ENCODE data around the gene ATAD1. TPM values are rescaled to one million over a fixed set of nuclear protein-coding genes. Genes with fewer than 3 reads are reported as not detected.
"Not testable (repeated sequence)": the region's sequence is repeated elsewhere in the genome, so short reads cannot be mapped to it uniquely, and the experiment has no call there.

Gene ATAD1
- total RNA-seq, 1 donor from 2014 or later, result 25.1 TPM

DNA sequence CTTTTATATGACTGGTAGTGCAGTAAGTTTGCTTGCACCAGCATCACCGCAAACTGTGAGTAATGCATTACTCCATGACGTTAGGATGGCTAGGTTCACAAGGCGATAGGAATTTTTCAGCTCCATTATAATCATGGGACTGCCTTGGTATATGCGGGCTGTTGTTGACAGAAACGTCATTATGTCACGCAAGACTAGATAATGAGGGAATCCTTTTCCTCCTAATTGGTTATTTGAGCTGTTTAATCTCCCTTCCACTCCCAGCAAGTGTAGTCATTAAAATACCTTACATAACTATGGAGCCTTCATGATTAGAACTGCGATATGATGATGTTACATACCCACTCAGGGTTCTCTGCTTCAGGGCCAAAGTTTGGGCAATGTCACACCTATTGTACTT is 28.0 kb upstream of the ATAD1 start:
- no peak for DNase-seq (ENCODE audit: low read depth, low spot score)

DNA sequence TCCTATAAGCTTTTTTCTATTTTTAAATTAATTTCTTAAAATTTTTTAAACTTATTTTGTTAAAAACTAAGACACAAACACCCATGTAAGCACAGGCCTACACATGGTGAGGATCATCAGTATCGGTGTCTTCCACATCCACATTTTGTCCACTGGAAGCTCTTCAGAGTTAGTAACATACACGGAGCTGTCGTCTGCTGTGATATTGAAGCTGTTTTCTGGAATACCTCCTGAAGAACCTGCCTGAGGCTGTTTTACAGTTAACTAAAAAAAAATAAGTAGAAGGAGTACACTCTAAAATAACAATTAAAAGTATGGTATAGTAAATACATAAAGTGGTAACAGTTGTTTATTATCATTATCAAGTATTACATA is 27.6 kb upstream of the ATAD1 start:
- no peak for DNase-seq (ENCODE audit: low read depth, low spot score)

DNA sequence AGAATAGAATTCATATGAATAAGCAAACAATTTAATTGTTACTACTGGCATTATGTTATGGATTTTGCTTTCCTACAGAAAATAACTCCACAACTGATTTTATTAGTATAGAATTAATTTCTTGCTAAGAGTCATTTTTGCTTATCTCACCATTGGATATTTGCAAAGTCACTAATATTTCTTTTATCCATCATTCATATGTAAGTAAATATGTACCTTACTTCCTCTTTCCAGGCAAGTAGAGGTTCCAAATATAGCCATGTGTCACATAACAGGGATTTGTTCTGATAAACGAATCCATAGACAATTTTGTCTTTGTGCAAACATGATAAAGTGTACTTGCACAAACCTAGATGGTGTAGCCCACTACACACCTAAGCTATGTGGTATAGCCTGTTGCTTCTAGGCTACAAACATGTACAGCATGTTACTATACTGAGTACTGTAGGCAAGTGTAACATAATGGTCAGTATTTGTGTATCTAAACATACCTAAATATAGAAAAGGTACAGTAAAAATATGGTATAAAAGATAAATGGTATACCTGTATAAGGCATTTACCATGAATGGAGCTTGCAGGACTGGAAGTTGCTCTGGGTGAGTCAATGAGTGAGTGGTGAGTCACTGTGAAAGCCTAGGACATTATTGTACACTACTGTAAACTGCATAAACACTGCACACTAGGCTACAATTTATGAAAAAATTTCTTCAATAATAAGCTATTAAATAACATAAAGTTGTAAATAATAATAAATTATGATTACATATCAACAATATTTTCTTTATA is 27.0 kb upstream of the ATAD1 start:
- no peak for DNase-seq (ENCODE audit: low read depth, low spot score)

DNA sequence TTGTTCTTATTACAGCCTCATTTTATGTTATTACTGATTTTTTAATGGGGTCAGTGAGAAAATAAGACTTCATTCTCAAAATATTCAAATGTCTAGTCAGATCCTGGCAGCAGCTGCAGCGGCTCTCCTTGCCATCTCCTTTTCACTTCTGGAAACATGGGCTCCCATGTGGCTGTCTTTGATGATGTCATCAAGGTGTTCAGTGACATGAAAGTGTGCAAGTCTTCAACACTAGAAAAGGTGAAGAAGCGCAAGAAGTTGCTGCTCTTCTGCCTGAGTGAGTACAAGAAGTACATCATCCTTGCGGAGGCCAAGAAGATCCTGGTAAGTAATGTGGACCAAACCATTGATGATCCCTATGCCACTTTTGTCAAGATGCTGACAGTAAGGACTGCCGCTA is 25.7 kb upstream of the ATAD1 start:
- DNase-seq (ENCODE audit: low read depth, low spot score), result no peak

DNA sequence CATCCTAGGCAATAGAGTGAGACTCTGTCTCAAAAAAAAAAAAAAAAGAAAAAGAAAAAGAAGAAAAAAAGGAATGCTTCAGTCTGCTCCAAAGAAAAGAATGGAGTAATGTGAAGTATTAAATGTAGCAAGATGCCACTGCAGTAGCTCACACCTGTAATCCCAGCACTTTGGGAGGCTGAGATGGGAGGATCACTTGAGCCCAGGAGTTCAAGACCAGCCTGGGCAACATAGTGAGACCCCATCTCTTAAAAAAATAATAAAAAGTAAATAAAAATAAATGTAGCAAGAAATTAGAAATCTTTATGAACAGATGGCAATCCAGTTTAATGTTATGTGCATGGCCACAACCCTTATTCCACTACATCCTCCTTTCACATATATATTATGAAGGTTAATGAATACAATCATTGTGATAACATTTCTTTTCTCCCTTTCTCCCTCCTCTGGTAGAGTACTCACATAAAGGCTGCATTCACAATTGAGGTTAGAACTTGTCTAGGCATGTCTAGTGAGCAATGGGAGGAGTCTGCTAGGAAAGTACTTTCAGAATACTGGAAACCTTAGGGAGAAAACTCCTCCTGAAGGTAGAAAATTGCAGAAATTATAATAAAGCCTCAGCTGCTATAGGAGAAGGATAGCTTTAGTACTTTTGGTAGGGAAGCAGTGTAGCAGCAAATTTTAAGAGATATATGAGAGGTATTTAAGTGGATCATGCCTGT is 24.9 kb upstream of the ATAD1 start:
- no peak for DNase-seq (ENCODE audit: low read depth, low spot score)

DNA sequence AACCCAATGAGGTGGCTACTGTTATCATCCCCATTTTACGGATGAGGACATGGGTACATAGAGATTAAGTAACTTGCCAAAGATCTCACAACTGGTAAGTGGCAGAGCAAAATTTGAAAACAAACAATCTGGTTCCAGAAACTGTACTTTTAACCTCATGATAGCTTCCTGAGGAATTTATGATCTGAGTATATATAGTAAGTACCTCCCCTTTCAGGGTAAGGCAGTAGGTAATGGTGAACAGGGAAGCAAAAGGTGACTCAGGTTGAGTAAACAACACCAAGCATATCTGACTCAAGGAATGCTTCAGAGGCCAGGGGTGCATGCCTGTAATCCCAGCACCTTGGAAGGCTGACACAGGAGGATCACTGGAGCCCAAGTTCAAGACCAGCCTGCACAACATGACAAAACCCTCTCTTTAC is 24.2 kb upstream of the ATAD1 start:
- DNase-seq (ENCODE audit: low read depth, low spot score), result no peak

DNA sequence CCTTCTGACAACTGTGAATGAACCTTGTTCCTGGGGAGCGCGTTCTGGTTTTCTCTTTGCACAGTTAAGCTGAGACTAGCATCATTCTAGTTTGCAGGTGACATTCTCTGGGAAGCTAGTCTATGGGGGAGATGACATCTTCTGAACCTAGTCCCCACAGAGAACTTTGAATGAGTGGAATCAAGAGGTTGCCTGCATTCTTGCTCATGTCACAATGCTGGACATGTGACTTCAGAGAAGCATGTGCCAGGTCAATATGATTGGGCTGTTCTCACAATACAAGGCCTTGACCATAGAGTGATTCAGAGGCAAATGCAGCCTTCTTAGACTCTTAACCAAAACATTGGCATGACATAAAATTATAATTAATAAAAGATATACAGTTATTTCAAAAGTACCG is 23.2 kb upstream of the ATAD1 start:
- DNase-seq (ENCODE audit: low read depth, low spot score), result no peak

DNA sequence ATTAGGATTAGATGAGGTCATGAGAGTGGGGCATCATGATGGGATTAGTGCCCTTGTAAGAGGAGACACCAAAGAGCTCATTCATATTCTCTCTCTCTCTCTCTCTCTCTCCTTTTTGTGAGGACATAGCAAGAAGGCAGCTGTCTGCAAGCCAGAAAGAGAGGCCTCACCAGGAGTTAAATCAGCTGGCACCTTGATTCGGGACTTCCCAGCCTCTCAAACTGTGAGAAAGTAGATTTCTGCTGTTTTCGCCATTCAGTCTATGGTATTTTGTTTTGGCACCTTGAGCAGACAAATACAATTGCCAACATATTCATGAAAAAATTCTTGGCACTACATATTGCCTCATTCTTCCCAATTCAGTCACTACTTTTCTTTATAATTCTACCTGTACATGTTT is 20.6 kb upstream of the ATAD1 start:
- no peak for DNase-seq (ENCODE audit: low read depth, low spot score)

DNA sequence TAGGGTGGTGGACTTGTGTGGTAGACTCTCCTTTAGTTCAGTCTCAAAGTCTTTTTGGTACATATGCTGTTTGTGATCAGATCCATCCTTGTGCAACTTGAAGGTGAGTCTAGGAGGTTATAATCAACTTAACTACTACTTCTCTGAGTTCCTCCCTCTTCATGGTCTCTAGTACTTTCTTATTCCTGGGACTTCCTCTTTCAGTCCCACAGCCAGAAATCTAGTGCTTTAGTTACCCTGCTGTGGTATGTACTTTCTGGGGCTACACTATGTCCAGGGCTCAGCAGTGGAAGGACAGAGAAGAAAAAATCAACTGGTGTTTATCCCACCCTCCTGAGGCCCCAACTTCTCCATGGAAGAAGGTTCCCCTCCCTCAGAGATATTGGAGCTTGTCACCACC is 19.4 kb upstream of the ATAD1 start:
- no peak for DNase-seq (ENCODE audit: low read depth, low spot score)

DNA sequence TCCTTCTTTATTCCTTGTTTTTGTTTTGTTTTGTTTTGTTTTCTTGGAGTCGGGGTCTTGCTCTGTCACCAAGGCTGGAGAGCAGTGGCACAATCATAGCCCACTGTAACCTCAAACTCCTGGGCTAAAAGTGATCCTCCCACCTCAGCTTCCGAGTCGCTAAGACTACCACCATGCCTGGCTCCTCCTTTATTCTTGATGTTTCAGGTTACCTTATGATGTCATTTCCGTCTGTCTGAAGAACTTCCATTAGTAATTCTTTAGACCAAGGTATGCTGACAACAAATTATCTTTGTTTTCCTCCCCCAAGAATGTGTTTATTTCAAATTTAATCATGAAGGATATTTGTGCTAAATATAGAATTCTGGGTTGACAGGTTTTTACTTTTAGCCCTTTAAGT is 18.1 kb upstream of the ATAD1 start:
- DNase-seq (ENCODE audit: low read depth, low spot score), result no peak

DNA sequence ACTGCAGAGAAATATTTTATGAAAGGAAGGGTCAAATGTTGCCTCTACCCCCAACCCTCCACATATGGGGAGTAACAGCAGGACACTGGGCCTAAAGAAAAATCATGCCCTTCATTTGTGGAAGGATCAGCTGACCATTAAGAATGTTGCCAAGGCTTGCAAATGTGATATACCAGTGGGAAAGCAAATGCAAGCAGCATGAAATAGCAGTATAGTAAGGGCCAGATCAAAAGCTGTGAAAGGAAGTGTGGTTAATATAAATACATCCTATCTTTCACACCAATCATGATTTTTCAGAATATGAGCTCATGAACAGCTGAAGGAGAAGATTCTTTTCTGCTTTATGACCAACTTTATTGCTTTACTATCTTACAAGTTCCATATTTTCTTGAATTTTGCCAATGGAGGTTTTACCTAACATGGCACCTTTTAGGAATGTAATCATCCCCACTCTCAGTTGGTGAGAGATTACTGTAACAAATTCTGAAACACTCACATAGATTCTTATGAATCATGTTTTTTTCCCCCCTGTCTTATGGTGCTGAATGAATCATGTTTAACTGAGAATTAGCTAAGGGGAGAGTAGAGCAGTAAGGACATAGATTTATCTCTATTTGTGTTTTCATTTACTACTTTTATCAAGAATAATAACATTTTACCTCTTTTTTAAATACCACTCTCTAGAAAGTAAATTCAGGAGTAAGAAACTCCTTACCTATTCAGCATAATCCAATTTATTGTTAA is 12.1 kb upstream of the ATAD1 start:
- no peak for DNase-seq (ENCODE audit: low read depth, low spot score)

DNA sequence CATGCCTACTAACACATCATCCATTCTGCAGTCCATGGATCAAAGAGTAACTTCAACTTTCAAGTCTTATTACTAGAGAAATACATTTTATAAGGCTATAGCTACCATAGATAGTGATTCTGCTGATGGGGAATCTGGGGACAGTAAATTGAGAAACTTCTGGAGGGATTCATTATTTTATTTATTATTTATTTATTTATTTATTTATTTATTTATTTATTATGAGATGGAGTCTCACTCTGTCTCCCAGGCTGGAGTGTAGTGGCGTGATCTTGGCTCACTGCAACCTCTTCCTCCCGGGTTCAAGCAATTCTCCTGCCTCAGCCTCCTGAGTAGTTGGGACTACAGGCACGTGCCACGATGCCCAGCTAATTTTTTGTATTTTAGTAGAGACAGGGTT is 11.0 kb upstream of the ATAD1 start:
- not testable (repeated sequence) for DNase-seq (ENCODE audit: low read depth, low spot score)

DNA sequence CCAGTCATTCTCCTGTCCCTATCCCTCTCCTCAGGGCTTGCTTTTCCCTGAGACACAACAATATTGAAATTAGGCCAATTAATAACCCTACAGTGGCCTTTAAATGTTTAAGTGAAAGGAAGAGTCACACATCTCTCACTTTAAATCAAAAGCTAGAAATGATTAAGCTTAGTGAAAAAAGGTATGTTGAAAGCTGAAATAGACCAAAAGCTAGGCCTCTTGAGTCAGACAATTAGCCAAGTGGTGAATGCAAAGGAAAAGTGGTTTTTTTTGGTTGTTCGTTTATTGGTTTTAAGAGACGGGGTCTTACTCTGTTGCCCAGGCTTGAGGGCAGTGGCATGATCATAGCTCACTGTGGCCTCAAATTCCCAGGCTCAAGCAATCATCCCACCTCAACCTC is 9.7 kb upstream of the ATAD1 start:
- no peak for DNase-seq (ENCODE audit: low read depth, low spot score)

DNA sequence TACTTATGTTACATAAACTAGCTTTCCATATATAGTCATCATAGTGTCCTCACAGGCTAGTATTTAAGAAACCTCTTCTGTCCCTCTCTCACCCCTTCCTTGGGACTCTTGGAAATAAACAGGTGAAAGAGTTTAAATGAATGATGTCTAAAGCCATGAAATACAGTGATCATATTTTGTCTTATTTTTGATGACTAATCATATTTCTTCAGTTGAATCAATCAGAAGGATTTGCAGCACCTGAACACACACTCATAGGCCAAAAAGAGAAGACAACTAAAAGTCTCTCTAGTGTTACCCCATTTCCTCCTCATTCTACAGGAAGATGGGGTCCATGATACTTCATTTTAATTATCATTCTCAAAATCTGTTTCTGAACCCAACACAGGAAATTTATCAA is 8.6 kb upstream of the ATAD1 start:
- no peak for DNase-seq (ENCODE audit: low read depth, low spot score)

DNA sequence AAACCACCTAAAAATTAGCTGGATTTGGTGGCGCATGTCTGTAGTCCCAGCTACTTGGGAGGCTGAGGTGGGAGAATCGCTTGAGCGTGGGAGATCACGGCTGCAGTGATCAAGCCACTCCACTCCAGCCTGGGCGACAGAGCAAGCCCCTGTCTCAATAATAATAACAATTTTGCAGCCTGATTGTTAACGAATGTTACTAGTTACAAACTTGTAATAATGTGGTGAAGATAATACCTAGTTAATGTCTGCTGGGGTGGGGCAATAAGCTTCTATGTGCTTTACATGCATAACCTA is 1.2 kb upstream of the ATAD1 start:
- no peak for DNase-seq (ENCODE audit: low read depth, low spot score)

DNA sequence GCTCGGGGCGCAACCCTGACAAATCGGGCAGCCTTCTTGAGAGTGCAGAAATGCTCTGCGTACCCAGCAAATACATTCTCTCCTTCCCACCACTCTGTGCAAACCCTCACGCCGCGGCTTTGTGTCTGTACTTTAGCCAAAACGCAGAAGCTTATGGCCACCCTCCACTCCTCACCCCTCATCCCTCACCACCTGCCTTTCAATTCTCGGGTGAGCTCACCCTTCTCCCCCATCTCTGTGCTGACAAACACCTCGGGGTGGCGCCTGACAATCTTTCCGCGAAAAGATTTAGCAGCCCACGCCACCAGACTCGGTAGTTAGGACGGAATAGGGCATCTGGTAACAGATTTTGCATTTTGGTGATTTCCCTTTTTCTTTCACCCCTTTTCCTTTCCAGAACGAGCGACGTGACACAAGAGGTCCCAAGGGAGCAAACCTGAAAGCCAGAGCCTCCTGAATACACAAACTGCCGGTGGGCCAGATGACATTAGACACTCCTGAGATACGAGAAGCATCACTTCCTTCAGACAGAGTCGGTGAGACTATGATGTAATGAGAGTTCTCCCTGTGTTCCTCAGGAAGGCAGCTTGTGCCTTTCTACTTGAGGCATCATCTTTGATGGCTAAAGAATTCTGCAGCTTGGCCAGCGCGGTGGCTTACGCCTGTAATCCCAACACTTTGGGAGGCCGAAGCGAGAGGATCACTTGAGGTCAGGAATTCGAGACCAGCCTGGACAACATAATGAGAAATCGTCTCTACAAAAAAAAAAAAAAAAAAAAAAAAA is 671 bp upstream of the ATAD1 start:
- DNase-seq (ENCODE audit: low read depth, low spot score), result no peak

DNA sequence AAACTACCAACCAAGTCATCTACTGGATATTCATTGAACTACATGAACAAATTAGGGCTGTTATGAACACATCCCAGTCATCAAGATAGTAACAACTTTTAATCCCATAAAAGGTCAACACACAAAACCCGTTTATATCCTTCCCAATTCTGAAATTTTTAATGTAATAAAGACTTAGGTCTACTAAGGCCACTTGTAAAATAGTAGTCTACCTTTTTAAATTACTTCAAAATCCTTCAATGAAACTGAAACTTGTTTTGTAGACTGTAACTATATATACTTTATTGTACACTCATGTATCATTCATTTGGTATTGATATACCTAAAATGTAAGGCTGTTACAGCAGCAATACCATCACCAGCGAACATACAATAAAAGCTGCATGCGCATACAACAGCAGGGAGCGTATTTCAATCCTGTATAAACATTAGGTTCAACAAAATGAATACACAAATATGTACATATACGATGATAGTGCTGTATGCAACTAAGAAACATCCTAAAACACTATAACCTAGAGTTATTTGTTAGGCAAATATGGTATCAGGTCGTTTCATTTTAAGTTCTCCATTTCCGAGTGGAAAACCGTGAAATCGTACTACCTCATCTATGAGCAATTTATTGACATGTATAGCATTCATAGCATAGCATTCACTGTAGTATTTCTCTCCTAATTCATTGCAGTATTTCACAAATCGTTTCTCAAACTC is 973 bp downstream of the ATAD1 start:
- no peak for DNase-seq (ENCODE audit: low read depth, low spot score)

DNA sequence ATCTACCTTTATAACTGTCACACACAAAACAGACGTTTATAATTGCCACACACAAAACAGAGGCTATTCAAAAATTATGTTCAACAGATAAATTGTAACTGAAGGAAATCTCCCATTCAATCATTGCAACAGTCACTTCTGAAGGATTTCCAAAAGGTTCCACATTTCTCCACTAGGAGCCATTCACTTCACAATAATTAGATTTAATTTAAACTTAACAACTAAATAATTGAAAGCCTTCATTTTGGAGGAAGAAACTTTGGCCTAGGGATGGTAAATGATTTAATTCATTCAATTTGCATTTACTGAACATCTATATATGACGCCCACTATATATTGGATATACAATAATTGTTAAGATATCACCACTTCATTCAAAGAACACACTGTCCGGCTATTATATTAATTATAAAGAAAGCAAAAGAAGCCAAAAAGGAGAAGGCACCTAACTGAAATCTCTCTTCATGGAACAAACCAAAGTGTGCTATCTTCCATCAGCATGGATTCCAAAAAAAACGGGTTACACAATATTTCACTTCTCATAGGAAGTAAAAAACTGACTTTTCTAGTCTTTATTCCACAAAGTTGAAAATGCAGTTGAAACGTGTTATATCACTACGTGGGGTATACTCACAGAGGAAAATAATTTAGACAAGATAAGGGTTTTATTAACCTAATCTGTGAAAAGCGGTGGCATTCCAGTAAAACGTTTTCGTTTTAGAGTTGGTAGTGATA is 1.7 kb downstream of the ATAD1 start:
- DNase-seq (ENCODE audit: low read depth, low spot score), result no peak

DNA sequence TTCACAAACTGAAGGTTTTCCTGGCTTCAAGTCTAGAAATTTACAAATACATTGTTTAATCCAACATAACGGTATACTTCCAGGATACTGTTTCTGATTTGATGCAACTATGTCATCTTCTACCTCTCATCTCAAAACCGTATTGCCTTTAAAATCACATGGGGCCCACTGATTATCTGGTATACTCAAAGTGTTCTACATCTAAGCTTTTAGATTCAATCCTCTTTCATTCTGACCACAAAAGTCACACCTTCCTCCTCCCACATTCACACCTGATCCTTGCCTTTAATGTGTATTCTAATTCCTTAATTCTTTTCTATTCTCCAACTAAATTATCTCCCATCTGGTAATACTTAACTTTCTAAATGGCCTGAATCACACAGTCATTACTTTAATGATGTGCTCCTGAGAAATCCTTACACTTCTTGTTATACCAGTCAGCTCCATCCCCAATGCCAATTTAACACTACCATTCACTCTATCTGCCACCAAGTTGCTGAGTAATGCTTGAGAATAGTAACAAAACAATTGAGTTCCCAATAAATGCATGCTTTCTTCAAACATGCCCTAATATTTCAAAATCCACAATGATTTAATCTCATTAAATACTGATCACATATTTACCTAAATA is 13.0 kb downstream of the ATAD1 start:
- DNase-seq (ENCODE audit: low read depth, low spot score), result no peak

DNA sequence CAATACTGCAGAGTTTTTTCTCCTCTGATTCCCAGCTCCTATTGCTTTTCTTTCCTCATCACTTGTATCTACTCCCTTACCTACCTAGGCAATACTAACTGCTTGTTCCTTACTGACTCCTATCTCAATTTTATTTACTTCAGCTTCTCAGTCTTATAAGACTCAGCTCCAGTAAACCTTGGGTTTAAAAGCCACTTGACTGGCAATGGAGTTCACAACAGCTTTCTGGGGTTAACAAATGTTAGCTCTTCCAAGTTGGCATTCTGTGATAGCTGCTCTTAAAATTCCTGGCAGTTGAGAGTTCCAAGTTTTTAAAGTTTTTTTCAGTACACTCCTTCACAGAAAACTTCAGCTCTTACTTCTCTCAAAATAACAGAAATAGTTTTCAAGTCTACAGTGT is 14.2 kb downstream of the ATAD1 start:
- DNase-seq (ENCODE audit: low read depth, low spot score), result no peak
